M059J (cell line): ENCODE measurements around the gene CETP. TPM values are rescaled to one million over a fixed set of nuclear protein-coding genes. Genes with fewer than 3 reads are reported as not detected.
"Not testable (repeated sequence)": the region's sequence is repeated elsewhere in the genome, so short reads cannot be mapped to it uniquely, and the experiment has no call there.

Experiments
- DNase-seq: peaks from one replicate; pipeline ENCODE4 v3.0.0-alpha.2; 2012; ENCODE audit warnings: low read depth
- total RNA-seq: library from RNA; depleted of rRNA; stranded (reverse); fragments of >200 nt; shearing (Covaris generic); gene quantifications from 2 replicates; pipeline ENCODE4 v1.2.3, GENCODE V29; 2014

The CETP gene
- total RNA-seq, 1 experiment from 2014 or later = not detected

DNA sequence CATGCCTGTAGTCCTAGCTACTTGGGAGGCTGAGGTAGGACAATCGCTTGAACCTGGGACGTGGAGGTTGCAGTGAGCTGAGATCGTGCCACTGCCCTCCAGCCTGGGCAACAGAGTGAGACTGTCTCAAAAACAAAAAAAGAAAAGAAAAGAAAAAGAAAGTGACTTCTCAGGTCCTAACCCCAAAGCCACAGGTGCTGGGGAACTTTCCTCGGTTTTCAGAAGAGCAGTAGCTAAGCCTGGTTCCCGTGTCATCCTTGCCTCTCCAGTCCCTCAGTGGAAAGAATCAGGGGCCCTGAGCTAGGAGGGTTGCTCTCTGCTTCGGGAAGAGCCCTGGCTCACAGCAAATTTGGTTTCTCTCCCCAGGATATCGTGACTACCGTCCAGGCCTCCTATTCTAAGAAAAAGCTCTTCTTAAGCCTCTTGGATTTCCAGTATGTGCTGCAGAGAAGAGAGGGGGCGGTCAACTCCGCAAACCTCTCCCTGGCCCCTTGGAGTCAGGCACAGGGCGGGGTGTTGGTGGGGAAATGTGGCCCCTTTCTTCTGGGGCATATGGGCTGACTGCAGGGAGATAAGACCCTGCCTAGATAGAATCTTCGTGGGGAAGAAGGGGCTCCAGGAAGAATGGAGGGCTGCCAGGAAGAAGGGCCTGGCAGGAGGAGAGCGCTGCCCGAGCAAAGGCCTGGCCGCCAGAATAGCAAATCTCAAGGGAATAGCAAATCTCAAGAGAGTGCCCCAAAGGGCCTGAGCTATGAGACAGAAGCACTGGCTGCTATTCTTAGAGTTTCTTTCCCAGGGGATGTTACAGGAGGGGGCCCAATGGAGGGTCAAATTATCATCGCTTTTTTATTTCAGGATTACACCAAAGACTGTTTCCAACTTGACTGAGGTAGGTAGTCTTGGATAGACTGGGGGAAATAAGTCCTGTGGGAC is 19.3 kb downstream of the CETP start:
- no peak for DNase-seq

DNA sequence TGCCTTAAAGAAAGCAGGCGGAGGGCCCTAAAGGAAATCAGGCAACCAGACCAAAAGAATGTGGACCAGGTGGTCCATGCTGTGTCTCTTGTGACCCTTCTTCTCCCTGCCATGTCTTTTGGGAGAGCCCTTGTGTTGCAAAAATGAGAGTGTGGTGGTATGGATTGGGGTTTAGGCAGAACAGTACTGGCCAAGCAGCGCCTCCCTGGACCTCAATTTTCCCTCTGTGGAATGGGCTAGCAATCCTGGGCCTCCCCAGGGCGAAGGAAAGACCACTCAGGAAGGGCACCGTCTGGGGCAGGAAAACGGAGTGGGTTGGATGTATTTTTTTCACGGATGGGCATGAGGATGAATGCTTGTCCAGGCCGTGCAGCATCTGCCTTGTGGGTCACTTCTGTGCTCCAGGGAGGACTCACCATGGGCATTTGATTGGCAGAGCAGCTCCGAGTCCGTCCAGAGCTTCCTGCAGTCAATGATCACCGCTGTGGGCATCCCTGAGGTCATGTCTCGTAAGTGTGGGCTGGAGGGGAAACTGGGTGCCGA is 20.1 kb downstream of the CETP start:
- DNase-seq = no peak

DNA sequence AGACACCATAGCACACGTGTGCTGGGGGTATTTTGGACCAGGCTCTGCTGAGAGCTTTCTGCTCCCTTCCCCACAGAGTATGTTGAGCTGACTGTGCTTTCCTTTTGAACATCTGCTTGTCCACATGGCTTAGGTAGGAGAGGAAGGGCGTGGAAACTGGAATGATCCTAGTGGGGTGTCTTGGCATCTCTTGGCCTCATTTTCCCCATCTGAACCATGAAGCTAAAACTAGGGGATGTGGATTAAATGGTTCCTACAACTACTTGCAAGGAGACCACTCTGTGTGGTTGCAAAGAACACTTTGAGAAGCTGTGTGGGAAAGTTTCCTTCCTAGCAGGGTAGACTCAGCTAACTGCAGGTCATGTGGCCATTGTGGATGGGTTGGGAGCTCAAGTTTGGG is 20.9 kb downstream of the CETP start:
- DNase-seq = no peak

DNA sequence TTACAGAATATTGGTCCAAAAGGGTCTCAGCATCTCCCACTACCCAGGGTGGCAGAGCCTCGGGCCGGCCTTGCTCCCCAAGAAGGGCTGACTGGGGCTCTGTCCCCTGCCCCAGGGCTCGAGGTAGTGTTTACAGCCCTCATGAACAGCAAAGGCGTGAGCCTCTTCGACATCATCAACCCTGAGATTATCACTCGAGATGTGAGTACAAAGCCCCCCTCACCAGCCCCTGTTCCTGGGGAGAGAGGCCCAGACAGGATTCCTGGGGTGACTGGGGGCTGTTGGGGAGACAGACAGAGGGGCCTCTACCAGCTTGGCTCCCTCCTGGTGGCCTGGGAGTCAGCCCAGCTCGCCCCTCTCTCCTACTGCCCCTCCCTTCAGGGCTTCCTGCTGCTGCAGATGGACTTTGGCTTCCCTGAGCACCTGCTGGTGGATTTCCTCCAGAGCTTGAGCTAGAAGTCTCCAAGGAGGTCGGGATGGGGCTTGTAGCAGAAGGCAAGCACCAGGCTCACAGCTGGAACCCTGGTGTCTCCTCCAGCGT is 21.5 kb downstream of the CETP start:
- no peak for DNase-seq

DNA sequence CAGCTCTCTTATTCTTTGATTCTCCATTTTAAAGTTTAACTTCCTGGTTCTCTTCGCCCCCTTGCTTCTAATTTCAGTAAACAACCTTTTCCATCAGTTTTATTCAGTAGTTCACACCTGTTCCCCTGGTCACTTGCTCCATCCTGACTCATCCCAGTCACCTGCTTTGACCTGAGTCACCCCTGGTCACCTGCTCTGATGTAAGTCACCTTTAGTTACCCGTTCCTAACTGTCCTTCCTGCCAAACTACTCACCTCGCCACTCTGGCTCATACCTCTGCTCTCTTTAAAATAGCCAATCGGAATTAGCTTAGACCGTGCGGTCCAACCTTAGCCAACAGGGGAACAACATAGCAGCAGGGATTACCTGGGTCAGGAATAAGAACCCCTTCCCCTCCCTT is 22.9 kb downstream of the CETP start:
- no peak for DNase-seq

DNA sequence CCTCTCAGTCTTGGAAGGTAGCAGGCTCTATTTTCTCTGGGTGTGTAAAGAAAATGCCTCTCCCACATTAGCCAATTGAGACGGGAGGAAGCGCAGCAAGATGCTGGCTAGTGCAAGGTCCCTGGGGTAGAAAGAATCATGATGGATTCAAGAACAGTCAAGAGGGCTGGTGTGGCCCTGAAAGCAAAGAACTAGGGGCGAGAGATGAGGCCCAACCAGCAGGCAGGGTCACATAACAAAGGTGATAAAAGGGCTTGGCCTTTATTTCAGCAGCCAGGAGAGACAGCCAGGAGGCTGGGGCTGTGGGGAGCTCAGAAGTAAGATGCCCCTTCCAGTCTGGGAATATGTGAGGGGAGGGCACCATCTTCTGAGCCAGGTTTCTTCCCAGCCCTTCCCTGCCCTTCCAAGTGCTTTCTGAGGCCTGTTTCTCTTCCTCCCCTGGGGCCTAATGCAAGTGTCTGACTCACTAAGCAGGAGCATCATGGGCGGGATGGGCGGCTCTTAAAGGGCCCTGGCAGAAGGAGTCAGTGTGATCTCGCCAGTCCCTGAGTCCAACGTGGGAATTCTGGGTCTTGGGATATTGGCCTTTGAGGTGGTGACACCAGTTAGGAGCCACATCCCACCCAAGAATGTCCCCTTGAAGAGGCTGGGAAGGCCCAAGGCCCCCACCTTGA is 23.7 kb downstream of the CETP start:
- peak; percentile 88 for DNase-seq

DNA sequence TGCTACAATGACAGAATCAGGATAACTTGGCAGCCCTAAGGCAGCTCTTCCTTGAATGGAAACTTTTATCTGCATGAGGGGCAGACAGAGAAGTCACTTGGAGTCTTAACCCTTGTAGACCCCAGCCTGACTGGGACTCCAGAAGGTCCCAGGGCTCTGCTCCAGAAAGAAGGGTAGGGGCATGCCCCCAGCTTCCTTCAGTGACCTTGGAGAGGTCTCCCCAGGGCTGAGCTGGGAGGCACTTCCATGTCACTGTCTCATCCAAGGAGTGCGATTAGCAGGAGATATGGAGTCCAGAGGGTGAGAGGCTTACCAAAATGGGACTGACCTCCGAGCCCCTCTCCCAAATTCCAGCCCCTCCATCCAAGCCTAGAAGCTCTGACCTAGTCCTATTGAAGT is 24.2 kb downstream of the CETP start:
- DNase-seq = no peak

DNA sequence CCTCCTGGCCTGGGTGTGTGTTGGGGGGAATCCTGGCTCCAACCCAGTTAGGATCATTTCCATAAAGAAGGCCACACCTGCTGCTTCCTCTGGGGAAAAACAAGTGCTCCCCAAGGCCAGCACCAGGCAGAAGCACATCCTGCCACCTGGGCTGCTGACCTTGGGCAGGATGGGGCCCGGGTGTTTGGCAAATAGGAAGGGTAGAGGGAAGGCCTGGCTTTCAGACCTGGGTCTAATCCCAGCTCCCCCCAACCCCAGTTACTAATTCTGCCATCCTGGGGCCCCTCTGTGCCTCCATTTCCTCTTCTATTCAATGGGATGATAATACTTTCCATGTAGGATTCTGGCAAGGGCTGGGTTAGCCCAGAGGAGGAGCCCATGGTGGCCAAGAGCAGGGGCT is 24.6 kb downstream of the CETP start:
- DNase-seq = no peak

DNA sequence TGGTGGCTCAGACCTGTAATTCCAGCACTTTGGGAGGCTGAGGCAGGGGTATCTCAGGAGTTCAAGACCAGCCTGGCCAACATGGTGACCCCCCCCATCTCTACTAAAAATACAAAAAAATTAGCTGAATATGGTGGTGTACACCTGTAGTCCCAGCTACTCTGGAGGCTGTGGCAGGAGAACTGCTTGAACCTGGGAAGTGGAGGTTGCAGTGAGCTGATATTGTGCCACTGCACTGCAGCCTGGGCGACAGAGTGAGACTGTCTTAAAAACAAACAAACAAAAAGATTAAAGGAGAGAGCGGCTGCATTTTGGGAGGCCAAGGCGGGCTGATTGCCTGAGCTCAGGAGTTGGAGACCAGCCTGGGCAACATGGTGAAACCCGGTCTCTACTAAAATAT is 25.2 kb downstream of the CETP start:
- not testable (repeated sequence) for DNase-seq

DNA sequence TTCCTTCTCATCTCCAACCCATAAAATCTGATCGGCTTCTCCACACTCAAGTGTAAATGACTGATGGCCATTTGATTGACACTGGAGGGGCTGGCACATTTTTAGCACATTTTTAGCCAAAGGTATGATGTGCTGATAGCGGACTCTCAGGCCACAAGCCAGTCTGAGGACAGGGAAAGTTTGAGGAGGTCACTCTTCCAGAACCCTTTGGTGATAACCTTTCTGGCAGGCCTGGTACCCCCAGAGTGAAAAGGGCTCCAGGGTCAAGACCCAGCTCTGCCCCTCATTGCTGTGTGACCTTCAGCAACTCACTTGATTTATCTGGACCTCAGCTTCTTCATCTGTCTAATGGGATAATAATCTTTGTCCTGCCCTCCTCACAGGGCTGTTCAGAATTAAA is 25.9 kb downstream of the CETP start:
- no peak for DNase-seq

DNA sequence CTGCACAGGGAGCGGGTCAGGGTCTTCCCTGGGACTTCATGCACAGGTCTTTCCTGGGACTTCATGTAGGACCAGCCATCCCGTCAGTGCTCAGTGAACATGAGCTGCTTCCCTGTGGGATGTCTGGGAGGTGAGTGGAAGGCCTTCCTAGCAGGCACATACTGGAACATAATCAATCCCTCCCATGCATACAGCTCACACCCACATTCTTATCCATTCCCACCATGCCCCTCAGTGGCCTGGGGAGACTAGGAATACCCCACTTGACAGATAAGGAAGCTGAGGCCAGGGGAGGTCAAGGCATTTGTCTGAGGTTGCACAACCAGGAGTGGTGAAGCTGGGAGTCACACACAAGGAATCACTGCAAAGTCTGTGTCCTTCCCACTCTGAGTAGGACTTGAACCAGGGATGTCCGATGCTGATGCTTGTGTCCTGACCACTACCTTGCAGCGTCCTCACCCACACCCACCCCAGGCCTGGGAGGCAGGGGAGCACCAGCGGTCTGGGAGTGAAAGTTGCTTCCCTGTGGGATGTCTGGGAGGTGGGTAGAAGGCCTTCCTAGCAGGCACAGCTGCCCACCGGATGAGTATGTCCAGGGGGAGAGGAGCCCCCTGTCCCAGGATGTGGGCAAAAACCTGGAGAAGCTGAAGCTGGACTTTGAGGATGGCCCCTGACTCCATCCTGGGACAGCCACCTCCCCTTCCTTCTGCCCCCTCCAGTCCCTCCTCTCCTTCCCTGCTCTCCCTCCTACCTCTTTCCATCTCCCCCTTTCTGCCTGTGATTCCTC is 26.6 kb downstream of the CETP start:
- no peak for DNase-seq

DNA sequence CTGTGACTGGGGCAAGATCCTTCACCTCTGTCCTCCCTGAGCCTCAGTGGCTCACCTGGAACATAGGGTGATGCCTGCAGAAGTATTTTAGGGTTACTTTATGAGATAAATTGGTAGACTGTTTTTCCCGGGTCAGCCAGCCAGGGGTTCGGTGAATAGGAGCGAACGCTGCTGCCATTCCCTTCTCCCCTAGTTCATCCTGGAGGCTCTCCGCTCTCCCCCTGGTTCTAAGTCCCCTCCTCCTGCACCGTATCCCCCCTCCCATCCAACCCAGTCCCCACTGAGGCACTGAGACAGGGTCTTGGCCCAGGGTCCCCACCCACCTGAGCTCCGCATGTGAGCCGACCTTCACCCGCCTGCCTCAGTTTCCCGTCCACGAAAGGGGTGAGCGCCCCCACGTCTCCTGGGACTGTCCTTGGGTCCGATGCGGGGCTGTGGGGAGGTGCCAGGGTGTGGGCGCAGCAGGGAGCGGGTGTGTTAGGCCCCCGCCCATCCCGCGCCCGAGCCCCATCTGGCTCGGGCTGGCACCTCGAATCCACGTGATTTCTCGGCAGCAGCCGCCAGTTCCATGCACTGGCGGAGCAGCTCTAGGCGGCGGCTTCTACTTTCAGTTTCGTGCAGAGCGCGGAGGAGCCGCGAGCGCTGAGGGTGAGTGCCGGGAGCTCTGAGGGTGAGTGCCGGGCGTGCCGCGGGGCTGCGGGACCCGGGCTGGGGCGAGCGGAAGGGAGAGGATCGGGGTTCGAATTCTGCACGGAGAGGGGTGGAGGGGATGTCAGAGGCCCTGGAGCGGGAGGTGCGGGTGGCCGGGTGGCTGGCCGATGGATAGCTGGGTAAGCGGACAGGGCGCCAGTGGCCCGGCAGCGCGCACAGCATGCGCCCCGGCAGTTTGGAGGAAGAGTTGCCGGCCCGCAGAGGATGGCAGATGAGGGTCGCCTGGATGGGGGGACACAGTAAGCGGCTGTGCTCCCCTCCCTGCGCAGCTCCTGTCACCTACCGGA is 27.5 kb downstream of the CETP start, which contains the start of gene NLRC5:
Gene NLRC5 (plus strand): TSS at position 610 of the 998 bp plus-strand sequence. CDS start 31,156 bp downstream, outside the sequence.
- DNase-seq = peak; percentile 89

DNA sequence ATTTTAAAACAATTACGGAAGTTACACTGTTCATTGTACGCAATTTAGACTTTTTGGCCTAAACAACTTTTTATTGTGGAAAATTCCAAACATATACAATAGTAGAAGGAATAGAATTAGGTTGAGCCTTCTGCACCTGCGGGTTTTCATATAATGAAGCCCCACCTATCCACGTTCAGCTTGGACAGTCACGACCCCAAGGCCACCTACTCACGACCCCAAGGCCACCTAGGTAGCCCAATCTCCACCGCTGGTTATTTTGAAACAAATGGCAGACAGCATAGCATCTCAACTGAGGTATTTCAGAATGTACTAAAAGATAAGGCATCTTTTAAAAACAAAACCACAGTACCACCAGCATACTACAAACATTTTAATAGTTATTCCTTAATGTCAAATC is 28.2 kb downstream of the CETP start:
- DNase-seq = no peak

DNA sequence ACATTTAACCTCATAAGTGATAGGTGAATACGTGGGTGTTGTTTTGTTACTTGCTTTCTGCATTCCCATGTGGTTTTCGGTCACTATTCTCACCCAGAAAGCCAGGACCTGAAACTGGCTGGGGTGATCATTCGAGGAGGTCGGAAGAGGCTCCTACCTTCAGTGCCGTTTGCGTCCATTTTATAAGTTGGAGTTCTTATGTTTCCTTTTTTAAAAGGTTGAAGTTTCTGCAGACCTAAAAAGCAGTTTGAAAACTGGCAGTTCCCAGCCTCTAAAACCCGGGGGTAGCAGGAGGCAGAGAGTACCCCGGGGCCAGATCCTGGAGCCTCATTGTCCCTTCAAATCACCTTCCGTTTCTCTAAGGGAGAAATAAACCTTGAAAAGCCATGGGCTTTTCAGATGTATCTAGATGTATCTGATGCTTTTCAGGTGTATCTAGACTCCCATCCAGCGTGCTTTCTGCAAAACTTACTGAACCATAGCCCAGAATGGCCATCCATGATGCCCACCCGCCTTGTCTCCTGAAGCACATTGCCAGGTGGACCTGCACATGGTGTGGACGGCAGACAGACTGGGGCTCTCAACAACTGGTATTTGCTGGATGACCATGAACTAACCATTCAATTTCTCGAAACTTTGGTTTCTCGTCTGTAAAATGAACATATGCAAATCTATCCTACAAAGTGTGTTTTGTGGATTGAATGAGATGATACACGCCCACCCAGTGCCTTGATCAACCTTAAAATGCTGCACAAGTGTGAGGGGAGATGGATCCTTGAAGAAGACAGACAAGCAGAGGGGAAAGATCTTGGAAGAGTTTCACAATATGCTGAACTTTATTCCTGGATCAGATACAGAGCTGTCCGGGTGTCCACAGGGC is 28.9 kb downstream of the CETP start:
- DNase-seq = no peak

DNA sequence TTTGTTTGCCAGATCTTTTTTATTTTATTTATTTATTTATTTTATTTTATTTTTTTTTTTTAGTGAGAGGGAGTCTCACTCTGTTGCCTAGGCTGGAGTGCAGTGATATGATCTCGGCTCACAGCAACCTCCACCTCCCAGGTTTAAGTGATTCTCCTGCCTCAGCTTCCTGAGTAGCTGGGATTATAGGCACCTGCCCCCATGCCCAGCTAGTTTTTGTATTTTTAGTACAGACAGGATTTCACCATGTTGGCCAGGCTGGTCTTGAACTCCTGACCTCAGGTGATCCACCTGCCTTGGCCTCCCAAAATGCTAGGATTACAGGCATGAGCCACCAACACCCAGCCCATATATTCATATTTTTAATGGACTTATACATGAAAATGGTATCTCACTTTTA is 30.7 kb downstream of the CETP start:
- not testable (repeated sequence) for DNase-seq

DNA sequence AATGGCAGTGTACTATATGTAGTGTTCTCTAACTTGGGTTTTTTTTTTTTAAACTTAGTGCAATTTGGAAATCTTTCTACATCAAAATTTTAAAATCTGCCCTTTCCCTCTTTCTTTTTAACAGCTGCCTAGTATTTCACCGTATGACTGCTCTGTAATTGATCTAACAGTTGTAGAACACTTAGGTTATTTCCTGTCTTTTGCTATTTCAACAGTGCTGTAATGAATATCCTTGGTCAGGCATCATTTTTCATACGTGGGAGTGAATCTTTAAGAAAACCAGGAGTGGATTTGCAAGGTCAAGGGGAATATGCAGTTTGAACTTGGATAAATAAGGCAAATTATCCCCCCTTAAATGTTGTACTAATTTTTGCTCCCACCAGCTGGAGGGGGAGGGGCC is 31.5 kb downstream of the CETP start:
- no peak for DNase-seq

DNA sequence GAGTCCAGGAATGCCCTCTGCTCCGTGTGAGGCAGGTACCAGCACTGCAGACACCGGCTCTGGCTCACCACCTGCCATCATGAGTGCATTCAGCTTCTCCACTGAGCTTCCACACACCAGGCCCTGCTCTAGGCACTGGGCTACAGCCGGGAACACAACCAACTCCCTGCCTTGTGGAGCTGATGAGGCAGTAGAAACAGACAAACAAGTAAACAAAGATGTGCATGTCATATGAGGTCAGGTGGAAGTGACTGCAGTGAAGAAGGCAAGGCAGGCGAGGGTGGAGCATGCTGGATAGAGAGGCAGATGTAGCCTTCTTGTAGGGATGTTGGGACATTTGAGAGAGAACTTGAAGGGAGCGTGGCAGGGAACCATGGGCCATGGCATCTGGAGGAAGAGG is 32.6 kb downstream of the CETP start:
- no peak for DNase-seq

DNA sequence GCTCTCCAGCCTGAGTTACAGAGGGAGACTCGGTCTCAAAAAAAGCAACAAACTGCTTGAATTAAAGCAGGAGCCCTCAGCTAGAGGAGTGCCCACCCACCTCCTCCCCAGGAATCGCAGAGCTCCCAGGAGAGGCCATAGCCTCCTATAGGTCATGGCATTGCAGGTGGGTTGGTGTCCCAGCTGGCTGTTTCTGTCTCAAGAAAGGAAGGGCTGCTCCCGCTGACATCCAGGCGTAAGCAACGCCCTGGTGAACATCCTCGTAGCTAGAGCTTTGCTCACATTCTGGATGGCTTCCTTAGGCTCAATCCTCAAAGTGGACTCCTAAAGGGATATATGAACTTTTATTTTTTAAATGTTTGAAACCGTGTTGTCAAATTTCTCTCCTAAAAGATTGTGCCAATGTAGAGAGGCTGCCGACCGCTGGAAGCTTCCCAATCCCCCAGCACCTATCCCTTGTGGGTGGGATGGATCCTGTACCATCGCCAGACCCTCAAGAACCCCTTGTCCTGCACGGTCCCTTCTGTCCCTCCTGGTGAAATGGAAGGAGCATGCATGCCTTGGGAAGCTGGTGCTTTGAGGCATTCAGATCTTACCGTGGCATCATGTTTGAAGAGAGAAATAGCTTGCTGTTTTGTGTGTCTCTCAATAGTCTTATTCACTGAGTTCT is 33.5 kb downstream of the CETP start:
- DNase-seq = no peak

DNA sequence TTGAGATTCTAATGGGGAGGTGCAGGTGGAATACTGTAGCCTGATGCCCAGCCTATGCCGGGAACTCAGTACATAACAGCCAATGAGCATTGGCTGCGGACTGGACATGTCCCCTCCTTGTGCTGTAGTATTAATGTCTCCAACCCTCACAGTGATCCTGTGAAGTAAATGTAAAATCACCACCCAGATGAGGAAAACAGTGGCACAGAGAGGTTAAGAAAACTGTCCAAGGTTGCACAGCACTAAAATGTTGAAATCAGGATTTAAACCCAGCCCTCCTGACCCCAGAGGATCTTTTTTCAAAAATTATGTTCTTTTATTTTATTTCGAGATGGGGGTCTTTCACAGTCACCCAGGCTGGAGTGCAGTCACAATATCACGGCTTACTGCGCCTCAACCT is 35.5 kb downstream of the CETP start:
- no peak for DNase-seq
